Measurements from ENCODE around the gene EIF6. TPM values are rescaled to one million over a fixed set of nuclear protein-coding genes. Genes with fewer than 3 reads are reported as not detected.

Gene EIF6
- total and polyA plus RNA-seq, 2 donors (not counting 1 experiment from before 2014, with no cell fraction given), result 117 to 156 TPM

- Histone ChIP-seq H4K20me1 (ENCODE audit: control insufficient read depth, extremely low read depth, insufficient read depth, low read length) (no peaks in the 10 kb centered on the region), H3K36me3 (ENCODE audit: control insufficient read depth, insufficient read depth, low read length) (no peaks in the 10 kb centered on the region), H3K27me3 (ENCODE audit: control insufficient read depth, insufficient read depth, low read length) (peaks cover 3% of the 10 kb centered on the region), H2AFZ (ENCODE audit: low read length) (no peak within 1 kb of the TSS), H3K9me3 (ENCODE audit: control insufficient read depth, insufficient read depth, low read depth, low read length) (no peaks in the 10 kb centered on the region), H3K27ac (ENCODE audit: insufficient read depth, low read length) (no peak within 1 kb of the TSS), H3K4me1 (ENCODE audit: control insufficient read depth, extremely low read depth, insufficient read depth, low read length) (no peaks in the 10 kb centered on the region), H3K4me2 (ENCODE audit: extremely low read depth, insufficient read depth, low read length) (no peak within 1 kb of the TSS), H3K9ac (ENCODE audit: insufficient read depth, low read length) (no peak within 1 kb of the TSS), H3K4me3 (replicated peaks in 1 of 4; ENCODE audit: control extremely low read depth in 1 of 4, insufficient read depth in 1 of 4, low read depth in 3 of 4, low read length in 4 of 4) (no peak within 1 kb of the TSS), H3K79me2 (ENCODE audit: control insufficient read depth, insufficient read depth, low read length) (no peaks in the 10 kb centered on the region)
- DNase-seq (ENCODE audit: low read depth in 2 of 2), result no peak
- no peak for TF ChIP-seq EZH2 (IDR thresholded peaks at IDR 0.05; ENCODE audit: low read length, missing control alignments)
- no peak for TF ChIP-seq CTCF (conservative IDR thresholded peaks at IDR 0.05 in 1 of 2, IDR thresholded peaks at IDR 0.05 in 1 of 2; ENCODE audit: low read depth in 1 of 2, low read length in 2 of 2)
Measured at GRCh38 chr20:35291654-35292503, 7.3 kb upstream of the EIF6 start, which contains the start of gene FAM83C. FAM83C (minus strand) TSS chr20:35292425; CDS start chr20:35292304, 121 bp downstream.

- no peak for TF ChIP-seq EZH2 (IDR thresholded peaks at IDR 0.05; ENCODE audit: low read length, missing control alignments)
- TF ChIP-seq CTCF (conservative IDR thresholded peaks at IDR 0.05 in 1 of 2, IDR thresholded peaks at IDR 0.05 in 1 of 2; ENCODE audit: low read depth in 1 of 2, low read length in 2 of 2), result no peak
- no peak overlapping the region for H3K4me3 ChIP-seq (replicated peaks in 1 of 4; ENCODE audit: control extremely low read depth in 1 of 4, insufficient read depth in 1 of 4, low read depth in 3 of 4, low read length in 4 of 4)
- no peak for DNase-seq (ENCODE audit: low read depth in 2 of 2)
- no peak overlapping the region for H3K9ac ChIP-seq (ENCODE audit: insufficient read depth, low read length)
- no peak overlapping the region for H3K27ac ChIP-seq (ENCODE audit: insufficient read depth, low read length)
- peaks cover 3% of the 10 kb centered on the region for H3K27me3 ChIP-seq (ENCODE audit: control insufficient read depth, insufficient read depth, low read length)
- no peaks in the 10 kb centered on the region for H3K36me3 ChIP-seq (ENCODE audit: control insufficient read depth, insufficient read depth, low read length)
- no peaks in the 10 kb centered on the region for H3K9me3 ChIP-seq (ENCODE audit: control insufficient read depth, insufficient read depth, low read depth, low read length)
- no peak overlapping the region for H3K4me2 ChIP-seq (ENCODE audit: extremely low read depth, insufficient read depth, low read length)
- no peak overlapping the region for H2AFZ ChIP-seq (ENCODE audit: low read length)
- no peaks in the 10 kb centered on the region for H4K20me1 ChIP-seq (ENCODE audit: control insufficient read depth, extremely low read depth, insufficient read depth, low read length)
- H3K4me1 ChIP-seq (ENCODE audit: control insufficient read depth, extremely low read depth, insufficient read depth, low read length), result no peaks in the 10 kb centered on the region
- no peaks in the 10 kb centered on the region for H3K79me2 ChIP-seq (ENCODE audit: control insufficient read depth, insufficient read depth, low read length)
Measured at GRCh38 chr20:35290887-35291417, 6.4 kb upstream of the EIF6 start.

DNA sequence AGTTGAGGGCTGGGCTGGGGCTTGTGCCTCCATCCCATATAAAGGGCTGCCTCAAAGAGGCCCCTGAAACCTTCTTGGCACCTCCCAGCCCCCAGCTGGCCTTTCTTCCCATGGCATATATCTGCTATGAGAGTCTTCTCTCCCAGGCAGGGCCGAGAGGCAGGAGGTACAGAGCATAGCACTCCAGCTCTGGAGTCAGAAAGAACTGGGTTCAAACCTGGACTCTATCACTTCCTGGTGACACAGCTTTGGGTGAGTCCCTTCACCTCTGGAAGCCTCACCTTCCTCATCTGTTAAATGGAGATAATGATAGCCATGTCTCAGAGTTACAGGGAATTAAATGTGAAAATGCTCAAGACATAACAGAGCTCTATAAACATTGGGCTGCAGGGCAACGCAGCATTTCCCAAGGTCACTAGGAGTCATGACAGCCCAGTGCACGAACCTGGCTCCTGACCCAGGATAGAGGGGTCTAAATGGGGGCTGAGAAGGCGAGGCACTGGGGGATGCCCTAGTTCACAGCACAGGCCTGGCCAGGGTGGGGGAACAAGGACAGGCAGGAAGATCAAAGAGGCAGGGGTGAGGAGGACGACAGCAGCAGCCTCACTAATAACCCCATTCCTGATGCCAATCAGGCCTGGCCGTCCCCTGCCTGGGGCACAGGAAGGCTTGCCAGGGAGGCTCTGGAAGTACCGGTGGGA lies 5.8 kb upstream of the EIF6 start:
- H3K9ac ChIP-seq (ENCODE audit: insufficient read depth, low read length), result no peak overlapping the region
- no peak overlapping the region for H3K27ac ChIP-seq (ENCODE audit: insufficient read depth, low read length)
- H3K79me2 ChIP-seq (ENCODE audit: control insufficient read depth, insufficient read depth, low read length), result no peaks in the 10 kb centered on the region
- H3K4me3 ChIP-seq (replicated peaks in 1 of 4; ENCODE audit: control extremely low read depth in 1 of 4, insufficient read depth in 1 of 4, low read depth in 3 of 4, low read length in 4 of 4), result no peak overlapping the region
- H2AFZ ChIP-seq (ENCODE audit: low read length), result no peak overlapping the region
- H3K27me3 ChIP-seq (ENCODE audit: control insufficient read depth, insufficient read depth, low read length), result peaks cover 3% of the 10 kb centered on the region
- H3K4me1 ChIP-seq (ENCODE audit: control insufficient read depth, extremely low read depth, insufficient read depth, low read length), result no peaks in the 10 kb centered on the region
- TF ChIP-seq EZH2 (IDR thresholded peaks at IDR 0.05; ENCODE audit: low read length, missing control alignments) (no peak), CTCF (conservative IDR thresholded peaks at IDR 0.05 in 1 of 2, IDR thresholded peaks at IDR 0.05 in 1 of 2; ENCODE audit: low read depth in 1 of 2, low read length in 2 of 2) (no peak)
- H3K36me3 ChIP-seq (ENCODE audit: control insufficient read depth, insufficient read depth, low read length), result no peaks in the 10 kb centered on the region
- DNase-seq (ENCODE audit: low read depth in 2 of 2), result no peak
- H3K9me3 ChIP-seq (ENCODE audit: control insufficient read depth, insufficient read depth, low read depth, low read length), result no peaks in the 10 kb centered on the region
- no peaks in the 10 kb centered on the region for H4K20me1 ChIP-seq (ENCODE audit: control insufficient read depth, extremely low read depth, insufficient read depth, low read length)
- no peak overlapping the region for H3K4me2 ChIP-seq (ENCODE audit: extremely low read depth, insufficient read depth, low read length)
